Mesendoderm (in vitro differentiated cells): Measurements from ENCODE around the gene DYRK1A.

Experiments used
- DNase-seq: peaks from one replicate; pipeline ENCODE4 v3.0.0; 2013
- H2AK5ac ChIP-seq: 2 replicates; pipeline ENCODE4 v1.6.1; 2013; ENCODE audit warnings: low read length, inconsistent platforms
- H2BK120ac ChIP-seq: 2 replicates; pipeline ENCODE4 v1.6.1; 2013; ENCODE audit warnings: low read depth, mild to moderate bottlenecking, low read length, moderate library complexity, mixed read lengths
- H2BK15ac ChIP-seq: replicated peaks from 2 replicates; pipeline ENCODE4 v1.6.1; 2013; ENCODE audit warnings: low read depth, mild to moderate bottlenecking, moderate library complexity
- H2BK5ac ChIP-seq: 2 replicates; pipeline ENCODE4 v1.6.1; 2013; ENCODE audit warnings: low read length, inconsistent platforms
- H3K18ac ChIP-seq: 2 replicates; pipeline ENCODE4 v1.6.1; 2013; ENCODE audit warnings: mild to moderate bottlenecking, low read length, mixed read lengths
- H3K23ac ChIP-seq: one replicate; pipeline ENCODE4 v1.6.1; 2013; ENCODE audit warnings: low read length
- H3K27ac ChIP-seq: 2 replicates; pipeline ENCODE4 v1.5.1; 2013; ENCODE audit warnings: low read depth, mild to moderate bottlenecking, inconsistent platforms, low read length, moderate library complexity
- H3K27me3 ChIP-seq: 2 replicates; pipeline ENCODE4 v1.6.1; 2013; ENCODE audit warnings: low read length, control low read depth, mild to moderate bottlenecking, inconsistent platforms; ENCODE audit not compliant: insufficient read depth, poor library complexity
- H3K36me3 ChIP-seq: 2 replicates; pipeline ENCODE4 v1.6.1; 2013; ENCODE audit warnings: low read length, inconsistent platforms; ENCODE audit not compliant: control insufficient read depth, insufficient read depth
- H3K4ac ChIP-seq: one replicate; pipeline ENCODE4 v1.6.1; 2013; ENCODE audit warnings: low read depth, mild to moderate bottlenecking, low read length, moderate library complexity
- H3K4me1 ChIP-seq: 2 replicates; pipeline ENCODE4 v1.6.1; 2013; ENCODE audit warnings: low read depth, low read length, inconsistent platforms; ENCODE audit not compliant: control insufficient read depth
- H3K4me2 ChIP-seq: 2 replicates; pipeline ENCODE4 v1.6.1; 2013; ENCODE audit warnings: low read length
- H3K4me3 ChIP-seq: 2 replicates; pipeline ENCODE4 v1.5.1; 2013; ENCODE audit warnings: mild to moderate bottlenecking, low read length
- H3K56ac ChIP-seq: one replicate; pipeline ENCODE4 v1.6.1; 2013; ENCODE audit warnings: low read length
- H3K79me1 ChIP-seq: 2 replicates; pipeline ENCODE4 v1.6.1; 2013; ENCODE audit warnings: low read length, inconsistent platforms
- H3K79me2 ChIP-seq: 2 replicates; pipeline ENCODE4 v1.6.1; 2013; ENCODE audit warnings: mild to moderate bottlenecking, low read length; ENCODE audit not compliant: control insufficient read depth, insufficient read depth
- H3K9ac ChIP-seq: 2 replicates; pipeline ENCODE4 v1.6.1; 2013; ENCODE audit warnings: low read length, inconsistent platforms
- H4K5ac ChIP-seq: one replicate; pipeline ENCODE4 v1.6.1; 2013; ENCODE audit warnings: low read length
- H4K8ac ChIP-seq: one replicate; pipeline ENCODE4 v1.6.1; 2013; ENCODE audit warnings: low read depth, mild to moderate bottlenecking, control low read depth, low read length, moderate library complexity
- WGBS: extraction: QIAGEN DNeasy Blood & Tissue Kit; methylation state at CpG from one replicate; pipeline ENCODE4 v1.1.7; 2013; ENCODE audit warnings: low lambda C conversion rate, missing lambda C conversion rate; ENCODE audit not compliant: insufficient coverage; ENCODE audit errors: extremely low coverage; 5-methylcytosine and 5-hydroxymethylcytosine counted together

Gene DYRK1A

DNA sequence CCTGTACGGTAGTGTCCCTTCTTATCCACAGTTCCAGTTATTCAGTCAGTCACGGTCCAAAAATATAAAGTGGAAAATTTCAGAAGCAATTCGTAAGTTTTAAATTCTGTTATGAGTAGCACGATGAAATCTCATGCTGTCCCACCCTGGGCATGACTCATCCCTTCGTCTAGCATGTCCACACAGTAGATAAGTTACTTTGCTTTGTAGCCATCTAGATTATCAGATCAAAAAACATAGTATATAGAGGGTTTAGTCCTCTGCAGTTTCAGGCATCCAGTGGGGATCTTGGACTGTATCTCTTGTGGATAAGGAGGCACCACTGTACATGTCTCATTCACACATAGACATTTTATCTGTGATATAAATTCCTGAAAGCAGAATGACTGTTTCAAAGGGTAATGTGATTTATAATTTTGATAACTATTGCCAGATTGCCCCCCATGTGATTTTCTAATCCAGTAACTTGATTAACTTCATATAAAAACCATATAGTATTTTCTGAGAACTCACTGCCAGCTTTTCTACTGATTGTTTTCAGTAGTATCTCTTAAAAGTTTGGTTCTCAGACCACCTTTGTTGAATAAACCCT lies 143.3 kb downstream of the DYRK1A start:
- no peak for DNase-seq
- Histone ChIP-seq H3K9ac (no peak overlapping the region), H3K79me2 (peaks cover 1% of the 10 kb centered on the region), H2BK5ac (no peak overlapping the region), H3K4me1 (peaks cover 2% of the 10 kb centered on the region), H3K27ac (no peak overlapping the region), H4K5ac (no peak overlapping the region), H2AK5ac (no peak overlapping the region), H3K27me3 (no peaks in the 10 kb centered on the region), H3K36me3 (peaks cover 15% of the 10 kb centered on the region), H3K4ac (no peak overlapping the region), H3K4me2 (no peak overlapping the region), H4K8ac (no peak overlapping the region), H2BK15ac (no peak overlapping the region), H3K79me1 (peaks cover 10% of the 10 kb centered on the region), H3K56ac (no peak overlapping the region), H3K23ac (no peak overlapping the region), H2BK120ac (no peak overlapping the region), H3K18ac (no peak overlapping the region), H3K4me3 (no peak overlapping the region)
- WGBS: no CpG with 5 or more reads among the region's 5 CpGs

DNA sequence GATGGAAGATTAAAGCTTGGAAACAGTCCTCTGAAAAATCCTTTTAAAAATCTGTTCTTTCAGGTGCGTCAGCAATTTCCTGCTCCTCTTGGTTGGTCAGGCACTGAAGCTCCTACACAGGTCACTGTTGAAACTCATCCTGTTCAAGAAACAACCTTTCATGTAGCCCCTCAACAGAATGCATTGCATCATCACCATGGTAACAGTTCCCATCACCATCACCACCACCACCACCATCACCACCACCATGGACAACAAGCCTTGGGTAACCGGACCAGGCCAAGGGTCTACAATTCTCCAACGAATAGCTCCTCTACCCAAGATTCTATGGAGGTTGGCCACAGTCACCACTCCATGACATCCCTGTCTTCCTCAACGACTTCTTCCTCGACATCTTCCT lies 145.3 kb downstream of the DYRK1A start:
- Histone ChIP-seq H3K56ac (no peak overlapping the region), H3K79me2 (peaks cover 1% of the 10 kb centered on the region), H2BK5ac (no peak overlapping the region), H3K27ac (no peak overlapping the region), H3K4me3 (no peak overlapping the region), H2AK5ac (no peak overlapping the region), H3K79me1 (peaks cover 10% of the 10 kb centered on the region), H3K18ac (no peak overlapping the region), H3K23ac (no peak overlapping the region), H3K36me3 (peaks cover 15% of the 10 kb centered on the region), H3K4ac (no peak overlapping the region), H3K4me2 (no peak overlapping the region), H3K9ac (no peak overlapping the region), H2BK15ac (no peak overlapping the region), H2BK120ac (no peak overlapping the region), H3K4me1 (peaks cover 4% of the 10 kb centered on the region), H4K8ac (no peak overlapping the region), H3K27me3 (no peaks in the 10 kb centered on the region), H4K5ac (no peak overlapping the region)
- WGBS: no CpG with 5 or more reads among the region's 5 CpGs
- DNase-seq: no peak

- no peak overlapping the region for H3K4me3 ChIP-seq
- H2AK5ac ChIP-seq: no peak overlapping the region
- peaks cover 4% of the 10 kb centered on the region for H3K4me1 ChIP-seq
- peaks cover 9% of the 10 kb centered on the region for H3K79me1 ChIP-seq
- no peak overlapping the region for H2BK15ac ChIP-seq
- H3K9ac ChIP-seq: no peak overlapping the region
- no peak overlapping the region for H2BK5ac ChIP-seq
- no peak overlapping the region for H3K23ac ChIP-seq
- no peak overlapping the region for H3K27ac ChIP-seq
- no peak overlapping the region for H3K4me2 ChIP-seq
- WGBS: no CpG with 5 or more reads among the region's 3 CpGs
- no peak overlapping the region for H3K56ac ChIP-seq
- H3K18ac ChIP-seq: no peak overlapping the region
- no peak overlapping the region for H2BK120ac ChIP-seq
- no peak overlapping the region for H3K4ac ChIP-seq
- no peak overlapping the region for H4K5ac ChIP-seq
- H4K8ac ChIP-seq: no peak overlapping the region
- DNase-seq: no peak
- H3K27me3 ChIP-seq: no peaks in the 10 kb centered on the region
- peaks cover 15% of the 10 kb centered on the region for H3K36me3 ChIP-seq
- H3K79me2 ChIP-seq: peaks cover 1% of the 10 kb centered on the region
Observed at GRCh38 chr21:37513383-37513782, 146.8 kb downstream of the DYRK1A start.

DNA sequence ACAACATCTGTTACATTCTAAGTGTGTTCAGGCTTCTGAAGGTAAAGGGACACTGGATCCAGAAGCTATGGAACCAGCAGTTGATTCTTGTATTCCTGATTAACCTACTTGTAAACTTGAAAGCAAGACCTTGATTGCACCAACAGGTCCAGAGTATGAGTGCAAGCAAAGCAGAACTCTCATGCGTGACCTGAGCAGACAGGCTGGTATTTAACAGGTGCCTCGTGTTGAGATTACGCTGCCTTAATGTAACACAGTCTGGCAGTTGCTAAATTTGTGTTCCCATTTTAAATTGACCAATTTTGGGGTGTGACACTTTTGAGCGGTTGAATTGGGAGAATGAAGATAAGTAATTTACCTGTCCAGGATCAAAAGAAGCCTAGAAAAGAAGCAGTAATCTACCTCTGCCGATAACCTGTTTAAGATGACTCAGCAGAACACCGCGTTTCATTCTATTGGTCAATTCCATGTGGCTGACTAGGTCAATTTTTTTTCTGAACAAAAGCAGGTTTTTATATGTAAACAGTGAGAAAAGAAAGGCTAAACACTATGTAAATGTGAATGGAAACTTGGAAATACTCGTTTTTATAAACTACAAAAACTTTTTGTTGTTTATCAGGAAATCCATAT lies 147.6 kb downstream of the DYRK1A start:
- no peak overlapping the region for H2BK120ac ChIP-seq

GRCh38 chr21:37516998-37517397 lies 150.4 kb downstream of the DYRK1A start:
- Histone ChIP-seq H3K36me3 (peaks cover 6% of the 10 kb centered on the region), H3K4ac (no peak overlapping the region), H3K56ac (no peak overlapping the region)

More for the DNA sequence above, 147.6 kb downstream of the DYRK1A start:
- Histone ChIP-seq H3K79me2 (peaks cover 1% of the 10 kb centered on the region), H3K27me3 (no peaks in the 10 kb centered on the region), H3K27ac (no peak overlapping the region), H2BK15ac (no peak overlapping the region), H3K18ac (no peak overlapping the region), H3K36me3 (peaks cover 15% of the 10 kb centered on the region), H4K5ac (no peak overlapping the region), H4K8ac (no peak overlapping the region), H3K23ac (no peak overlapping the region), H3K79me1 (peaks cover 10% of the 10 kb centered on the region), H3K9ac (no peak overlapping the region), H3K4me3 (no peak overlapping the region), H3K4ac (no peak overlapping the region), H3K4me2 (no peak overlapping the region), H2BK5ac (no peak overlapping the region), H3K4me1 (peaks cover 4% of the 10 kb centered on the region), H2AK5ac (no peak overlapping the region), H3K56ac (no peak overlapping the region)
- DNase-seq: no peak
- WGBS: no CpG with 5 or more reads among the region's 8 CpGs

GRCh38 chr21:37520801-37521200 lies 154.2 kb downstream of the DYRK1A start:
- H3K79me2 ChIP-seq: no peaks in the 10 kb centered on the region
- no peak overlapping the region for H3K9ac ChIP-seq
- peaks cover 2% of the 10 kb centered on the region for H3K79me1 ChIP-seq
- no peak overlapping the region for H3K23ac ChIP-seq
- H2BK5ac ChIP-seq: no peak overlapping the region
- H3K27me3 ChIP-seq: no peaks in the 10 kb centered on the region
- H3K4ac ChIP-seq: no peak overlapping the region
- H3K56ac ChIP-seq: no peak overlapping the region
- no peak overlapping the region for H2BK120ac ChIP-seq
- no peak overlapping the region for H4K5ac ChIP-seq
- no peak overlapping the region for H4K8ac ChIP-seq
- no peak overlapping the region for H2AK5ac ChIP-seq
- H2BK15ac ChIP-seq: no peak overlapping the region
- no peak overlapping the region for H3K27ac ChIP-seq
- peaks cover 5% of the 10 kb centered on the region for H3K4me1 ChIP-seq
- H3K36me3 ChIP-seq: peaks cover 1% of the 10 kb centered on the region
- DNase-seq: no peak
- no peak overlapping the region for H3K4me3 ChIP-seq
- H3K4me2 ChIP-seq: no peak overlapping the region
- no peak overlapping the region for H3K18ac ChIP-seq
- no CpG with 5 or more reads among the region's 11 CpGs for WGBS

More at GRCh38 chr21:37516998-37517397, 150.4 kb downstream of the DYRK1A start:
- DNase-seq: no peak
- H3K23ac ChIP-seq: no peak overlapping the region
- H3K9ac ChIP-seq: no peak overlapping the region
- H3K4me2 ChIP-seq: no peak overlapping the region
- no peak overlapping the region for H3K27ac ChIP-seq
- H3K4me1 ChIP-seq: peaks cover 6% of the 10 kb centered on the region
- no peak overlapping the region for H2BK5ac ChIP-seq
- no peak overlapping the region for H2AK5ac ChIP-seq
- no peak overlapping the region for H2BK15ac ChIP-seq
- no CpG with 5 or more reads among the region's 7 CpGs for WGBS
- no peak overlapping the region for H2BK120ac ChIP-seq
- peaks cover 1% of the 10 kb centered on the region for H3K79me2 ChIP-seq
- H3K4me3 ChIP-seq: no peak overlapping the region
- H4K5ac ChIP-seq: no peak overlapping the region
- H3K79me1 ChIP-seq: peaks cover 9% of the 10 kb centered on the region
- H4K8ac ChIP-seq: no peak overlapping the region
- no peak overlapping the region for H3K18ac ChIP-seq
- no peaks in the 10 kb centered on the region for H3K27me3 ChIP-seq
